HepG2 (cell line): Measurements from ENCODE around the gene ERLIN1. TPM values are rescaled to one million over a fixed set of nuclear protein-coding genes. Genes with fewer than 3 reads are reported as not detected.

ENCODE experiments used
- ATAC-seq: fragments of 200-7000 bp; cut with Tn5 transposase; 3 replicates; pipeline ENCODE4 v1.9.1; 2020; ENCODE audit warnings: mild to moderate bottlenecking, moderate library complexity
- BruUV-seq: library from RNA; stranded (reverse); fragments of 400-500 nt; replicated peaks from 2 replicates; lab custom pipeline; 2021; lab: Mats Ljungman, UMichigan
- CTCF ChIA-PET: fragments of 300-600 bp; formaldehyde crosslinking; extraction: SDS; loops from one replicate; lab custom pipeline; 2021; ENCODE audit warnings: low total read pairs, inconsistent platforms, low intra/inter-chr PET ratio; lab: Yijun Ruan, JAX
- POLR2A ChIA-PET: fragments of 350-600 bp; sonication (Branson Sonifier 250); formaldehyde crosslinking; loops from one replicate; lab custom pipeline; 2020; ENCODE audit warnings: antibody characterized with exemption, inconsistent platforms; lab: Yijun Ruan, JAX
- DNase-seq: peaks from one replicate; pipeline ENCODE4 v3.0.0-alpha.2; 2015; ENCODE audit warnings: low spot score
- FAIRE-seq: peaks from 3 replicates; lab custom pipeline; 2011; peaks lifted over from hg19 to GRCh38; lab: Jason Lieb, UNC
- H2AFZ ChIP-seq: one replicate; pipeline ENCODE4 v1.6.1; 2011; ENCODE audit warnings: low read length, inconsistent platforms
- H3K27ac ChIP-seq: fragments of 300-600 bp; 3 replicates; pipeline ENCODE4 v1.8.0; 2011; ENCODE audit warnings: mixed run types, mild to moderate bottlenecking, mixed read lengths, low read length, inconsistent platforms; ENCODE audit not compliant: insufficient read depth; ENCODE audit errors: extremely low read length
- H3K27me3 ChIP-seq, 2 experiments: fragments of 200-600 bp in 1 of 2; 2 replicates in 1 of 2; 3 replicates in 1 of 2; pipeline versions ENCODE4 v1.6.0 to v1.8.0; 2011; ENCODE audit warnings: low read length in 2 of 2, mild to moderate bottlenecking in 2 of 2, moderate library complexity in 2 of 2, inconsistent platforms in 1 of 2; ENCODE audit not compliant: insufficient read depth in 2 of 2, control insufficient read depth in 1 of 2
- H3K36me3 ChIP-seq, 2 experiments: fragments of 200-600 bp in 1 of 2; replicated peaks in 1 of 2; 2 replicates in 1 of 2; 3 replicates in 1 of 2; pipeline versions ENCODE4 v1.5.1 to v1.8.0; 2011; ENCODE audit warnings: low read length in 2 of 2, inconsistent platforms in 1 of 2; ENCODE audit not compliant: insufficient read depth in 2 of 2, control insufficient read depth in 1 of 2
- H3K4me1 ChIP-seq: 2 replicates; pipeline ENCODE4 v1.5.1; 2012; ENCODE audit warnings: low read length, inconsistent platforms; ENCODE audit not compliant: insufficient read depth
- H3K4me2 ChIP-seq: 2 replicates; pipeline ENCODE4 v1.6.0; 2011; ENCODE audit warnings: low read depth, low read length, inconsistent platforms
- H3K4me3 ChIP-seq, 3 experiments: fragments of 200-600 bp in 1 of 3; sonication (generic), shearing (Covaris generic) in 1 of 3; replicated peaks in 1 of 3; 2 replicates each; pipeline ENCODE4 v1.5.1; 2011 to 2016; ENCODE audit warnings: low read length in 3 of 3, inconsistent platforms in 2 of 3, low read depth in 2 of 3, mild to moderate bottlenecking in 2 of 3, control low read depth in 1 of 3, mixed read lengths in 1 of 3; ENCODE audit not compliant: insufficient read depth in 1 of 3
- H3K79me2 ChIP-seq: one replicate; pipeline ENCODE4 v1.6.1; 2011; ENCODE audit warnings: low read length, inconsistent platforms; ENCODE audit not compliant: insufficient read depth
- H3K9ac ChIP-seq: 2 replicates; pipeline ENCODE4 v1.6.0; 2011; ENCODE audit warnings: mild to moderate bottlenecking, low read depth, low read length, inconsistent platforms; ENCODE audit not compliant: insufficient read depth
- H3K9me3 ChIP-seq: 2 replicates; pipeline ENCODE4 v1.5.1; 2012; ENCODE audit warnings: mild to moderate bottlenecking, low read length
- H4K20me1 ChIP-seq: 2 replicates; pipeline ENCODE4 v1.6.0; 2011; ENCODE audit warnings: inconsistent platforms, mild to moderate bottlenecking, low read length, moderate library complexity; ENCODE audit not compliant: insufficient read depth
- HOXD1 ChIP-seq: sonication (generic); formaldehyde crosslinking; IDR thresholded peaks from 2 replicates; pipeline ENCODE4 v1.5.0; 2020; ENCODE audit warnings: missing genetic modification reagents
- NR2C2 ChIP-seq: sonication (generic); formaldehyde crosslinking; IDR thresholded peaks from 2 replicates; pipeline ENCODE4 v1.4.0; 2020; ENCODE audit warnings: missing genetic modification reagents, mild to moderate bottlenecking, moderate library complexity, borderline replicate concordance
- SP1 ChIP-seq, 2 experiments: fragments of 450-650 bp in 1 of 2; sonication (generic) in 1 of 2; formaldehyde crosslinking in 1 of 2; IDR thresholded peaks; 2 replicates each; pipeline versions ENCODE4 v1.4.0 to v1.6.1; 2016 to 2020; ENCODE audit warnings: missing genetic modification reagents in 1 of 2
- ZBTB4 ChIP-seq: sonication (generic); formaldehyde crosslinking; IDR thresholded peaks from 2 replicates; pipeline ENCODE4 v1.4.0; 2020; ENCODE audit warnings: missing genetic modification reagents, mild to moderate bottlenecking, borderline replicate concordance
- ZBTB40 ChIP-seq, 2 experiments: fragments of 450-650 bp in 1 of 2; sonication (generic) in 1 of 2; formaldehyde crosslinking in 1 of 2; IDR thresholded peaks; 2 replicates each; pipeline versions ENCODE4 v1.6.1 to v1.8.0; 2016 to 2022; ENCODE audit warnings: antibody characterized with exemption in 1 of 2, mild to moderate bottlenecking in 1 of 2, missing genetic modification reagents in 1 of 2
- ZBTB7A ChIP-seq: sonication (generic); formaldehyde crosslinking; IDR thresholded peaks from 2 replicates; pipeline ENCODE4 v1.8.0; 2022; ENCODE audit warnings: mild to moderate bottlenecking, missing genetic modification reagents
- ZKSCAN5 ChIP-seq: sonication (generic); formaldehyde crosslinking; IDR thresholded peaks from 2 replicates; pipeline ENCODE4 v1.5.1; 2020; ENCODE audit warnings: mild to moderate bottlenecking, missing genetic modification reagents
- WGBS: methylation state at CpG from one replicate; pipeline ENCODE4 v1.1.6; 2017; ENCODE audit warnings: low lambda C conversion rate; 5-methylcytosine and 5-hydroxymethylcytosine counted together
- in situ Hi-C: cut with HindIII; loops from 2 replicates; pipeline ENCODE4 v1.10.0; 2017; ENCODE audit warnings: low pct_unique_long_range_greater_than_20kb; ENCODE audit not compliant: extremely low pct_ligation_motif_present
- intact Hi-C: fragments of 100-400 bp; cut with micrococcal nuclease; formaldehyde crosslinking; loops from one replicate; pipeline ENCODE4 v1.10.0; 2022; ENCODE audit not compliant: unreplicated experiment
- polyA plus RNA-seq, 8 experiments: library from polyadenylated mRNA; depleted of rRNA in 3 of 8; stranded (reverse) in 7 of 8; unstranded in 1 of 8; fragments of >200 nt; fragmentation: Illumina TruSeq in 4 of 8; extraction: Trizol in 4 of 8; gene quantifications; 2 replicates each; pipeline versions ENCODE4 v1.2.1 to v1.2.3, GENCODE V29; 2011 to 2016; ENCODE audit warnings: low read depth in 4 of 8, missing spikeins in 1 of 8, mixed read lengths in 1 of 8; ENCODE audit not compliant: insufficient read depth in 1 of 8
- total RNA-seq, 5 experiments: library from RNA; depleted of rRNA; stranded (reverse); fragments of >200 nt; fragmentation: Illumina TruSeq; extraction: Trizol; gene quantifications; 2 replicates each; pipeline ENCODE4 v1.2.3, GENCODE V29; 2016; ENCODE audit warnings: low read depth in 1 of 5

Gene ERLIN1
- total and polyA plus RNA-seq, 2 of the 13 experiments (the other 11 are each of a cell fraction or from before 2014, with no cell fraction given) = 56.8 to 69.3 TPM

- Histone ChIP-seq H3K4me2 (no peak overlapping the region), H3K4me3 (no peak overlapping the region), H3K79me2 (peaks cover 12% of the 10 kb centered on the region), H3K27ac (no peak overlapping the region), H3K9ac (no peak overlapping the region), H2AFZ (no peak overlapping the region), H3K4me1 (peaks cover 9% of the 10 kb centered on the region; the same call in 1 of the 2 replicates), H3K36me3 (peaks cover 1 to 42% of the 10 kb centered on the region in 2 experiments; a peak in 3 of 5 replicates), H3K9me3 (no peaks in the 10 kb centered on the region), H4K20me1 (no peaks in the 10 kb centered on the region), H3K27me3 (no peaks in the 10 kb centered on the region)
- WGBS = over 99% methylated on average over 2 of the region's 2 CpGs
- in situ Hi-C loops = no loop called here
- TF ChIP-seq ZKSCAN5 (CRISPR knock-in tag) = no peak
- TF ChIP-seq HOXD1 (CRISPR knock-in tag) = no peak
- TF ChIP-seq NR2C2 (CRISPR knock-in tag) = no peak
- no peak for TF ChIP-seq ZBTB7A
- TF ChIP-seq ZBTB4 (CRISPR knock-in tag) = no peak
- TF ChIP-seq SP1 (IDR thresholded peaks at IDR 0.05) = no peak
- TF ChIP-seq SP1 (CRISPR knock-in tag; IDR thresholded peaks at IDR 0.05) = no peak
- peak; percentile 63 for TF ChIP-seq ZBTB40 (IDR thresholded peaks at IDR 0.05)
- TF ChIP-seq ZBTB40 (CRISPR knock-in tag; IDR thresholded peaks at IDR 0.05) = peak; percentile 51; the same call in 1 of the 2 replicates
- intact Hi-C loops = no loop called here
- BruUV-seq = no TSS peak
- CTCF ChIA-PET = no interaction called here
- no peak for DNase-seq
- POLR2A ChIA-PET = no interaction called here
- ATAC-seq = no peak
- no peak for FAIRE-seq
Measured at GRCh38 chr10:100222529-100222928, 36.7 kb upstream of the ERLIN1 start.
